GM19043 (cell line): Measurements from ENCODE around the gene LRRC56.

ENCODE experiments used
- ATAC-seq: cut with Tn5 transposase; IDR thresholded peaks from one replicate; pipeline ENCODE4 v1.9.1; 2021; ENCODE audit warnings: low read depth; ENCODE audit not compliant: unreplicated experiment

LRRC56 gene

GRCh38 chr11:592501-592900 is 55.2 kb downstream of the LRRC56 start:
- ATAC-seq = no peak

GRCh38 chr11:592918-593317 is 55.6 kb downstream of the LRRC56 start:
- no peak for ATAC-seq

- ATAC-seq = no peak
Observed at GRCh38 chr11:593347-593746, 56.0 kb downstream of the LRRC56 start.

- ATAC-seq = no peak
Observed at GRCh38 chr11:595400-595799, 58.1 kb downstream of the LRRC56 start.

- no peak for ATAC-seq
Observed at GRCh38 chr11:596374-596773, 59.0 kb downstream of the LRRC56 start.

GRCh38 chr11:597166-597725 is 59.9 kb downstream of the LRRC56 start:
- no peak for ATAC-seq

- no peak for ATAC-seq
Observed at GRCh38 chr11:598005-598680, 60.8 kb downstream of the LRRC56 start.

GRCh38 chr11:601573-602245 is 64.4 kb downstream of the LRRC56 start:
- ATAC-seq = no peak

- ATAC-seq = no peak
Observed at GRCh38 chr11:603154-603553, 65.8 kb downstream of the LRRC56 start.
